GM18858 (cell line): ENCODE results near the gene CMSS1.
"Not testable (repeated sequence)": the region's sequence is repeated elsewhere in the genome, so short reads cannot be mapped to it uniquely, and the experiment has no call there.

Source experiments
- ATAC-seq: cut with Tn5 transposase; IDR thresholded peaks from one replicate; pipeline ENCODE4 v1.9.1; 2021; ENCODE audit not compliant: unreplicated experiment

CMSS1 gene

GRCh38 chr3:99817047-99817436, 620 bp upstream of the CMSS1 start:
- no peak for ATAC-seq

- no peak for ATAC-seq
These were observed 1.2 kb downstream of the CMSS1 start for GRCh38 chr3:99818818-99819217.

GRCh38 chr3:99823723-99824711, 6.4 kb downstream of the CMSS1 start:
- no peak for ATAC-seq

- no peak for ATAC-seq
These were observed 7.5 kb downstream of the CMSS1 start for GRCh38 chr3:99825004-99825640.

- no peak for ATAC-seq
These were observed 12.2 kb downstream of the CMSS1 start for GRCh38 chr3:99829844-99830243.

- no peak for ATAC-seq
These were observed 16.0 kb downstream of the CMSS1 start for GRCh38 chr3:99833617-99834205.

- no peak for ATAC-seq
These were observed 16.7 kb downstream of the CMSS1 start for GRCh38 chr3:99834211-99834957.

DNA sequence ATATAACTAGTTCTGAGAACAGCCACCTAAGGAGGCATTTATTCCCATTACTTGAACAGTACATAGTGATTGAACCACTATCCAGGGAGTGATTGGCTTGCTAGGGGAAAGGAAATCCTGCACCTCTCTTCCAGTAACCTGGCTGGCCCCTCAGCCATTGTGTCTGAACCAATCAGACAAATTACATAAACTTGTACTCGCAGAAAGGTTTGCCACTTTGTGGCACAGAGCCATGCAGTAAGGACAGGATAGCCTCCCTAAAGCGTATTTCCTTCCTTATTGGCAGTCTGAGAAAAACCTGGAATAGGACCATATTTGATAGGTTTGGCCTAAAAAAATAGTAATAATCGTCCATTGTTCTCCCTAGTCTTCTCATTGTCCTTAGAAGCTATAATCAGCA, 19.0 kb downstream of the CMSS1 start:
- no peak for ATAC-seq

GRCh38 chr3:99837715-99838114, 20.1 kb downstream of the CMSS1 start:
- ATAC-seq, result no peak

- ATAC-seq, result no peak
These were observed 21.1 kb downstream of the CMSS1 start for GRCh38 chr3:99838755-99839154.

GRCh38 chr3:99839613-99840012, 22.0 kb downstream of the CMSS1 start:
- ATAC-seq, result no peak

DNA sequence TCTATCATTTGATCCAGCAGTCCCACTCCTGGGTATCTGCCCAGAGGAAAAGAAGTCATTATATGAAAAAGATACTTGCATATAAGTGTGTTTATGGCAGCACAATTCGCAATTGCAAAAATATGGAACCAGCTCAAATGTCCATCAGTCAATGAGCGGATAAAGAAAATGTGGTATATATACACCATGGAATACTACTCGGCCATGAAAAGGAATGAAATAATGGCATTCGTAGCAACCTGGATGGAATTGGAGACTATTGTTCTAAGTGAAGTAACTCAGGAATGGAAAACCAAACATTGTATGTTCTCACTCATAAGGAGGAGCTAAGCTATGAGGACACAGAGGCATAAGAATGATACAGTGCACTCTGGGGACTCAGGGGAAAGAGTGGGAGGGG, 24.3 kb downstream of the CMSS1 start:
- ATAC-seq, result not testable (repeated sequence)

- no peak for ATAC-seq
These were observed 25.3 kb downstream of the CMSS1 start for GRCh38 chr3:99842826-99843589.

DNA sequence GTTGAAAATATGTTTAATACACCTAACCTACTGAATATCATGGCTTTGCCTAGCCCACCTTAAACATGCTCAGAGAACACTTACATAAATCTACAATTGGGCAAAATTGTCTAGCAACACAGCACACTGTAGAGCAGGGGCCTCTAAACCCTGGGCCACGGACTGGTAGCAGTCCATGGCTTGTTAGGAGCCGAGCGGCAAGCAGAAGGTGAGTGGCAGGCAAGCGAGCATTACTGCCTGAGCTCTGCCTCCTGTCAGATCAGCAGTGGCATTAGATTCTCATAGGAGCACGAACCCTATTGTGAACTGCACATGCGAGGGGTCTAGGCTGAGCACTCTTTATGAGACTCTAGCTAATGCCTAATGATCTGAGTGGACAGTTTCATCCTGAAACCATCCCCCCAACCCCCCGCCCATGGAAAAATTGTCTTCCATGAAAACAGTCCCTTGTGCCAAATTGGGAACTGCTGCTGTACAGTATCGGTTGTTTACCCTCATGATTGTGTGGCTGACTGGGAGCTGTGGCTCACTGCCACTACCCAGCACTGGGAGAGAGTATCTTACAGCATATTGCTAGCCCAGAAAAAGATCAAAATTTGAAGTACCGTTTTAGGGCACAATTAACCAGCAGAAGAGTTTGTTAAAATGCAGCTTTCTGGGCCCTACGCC, 26.1 kb downstream of the CMSS1 start:
- ATAC-seq, result no peak

GRCh38 chr3:99845331-99845730, 27.7 kb downstream of the CMSS1 start:
- ATAC-seq, result no peak

- ATAC-seq, result no peak
These were observed 28.3 kb downstream of the CMSS1 start for GRCh38 chr3:99845999-99846398.

DNA sequence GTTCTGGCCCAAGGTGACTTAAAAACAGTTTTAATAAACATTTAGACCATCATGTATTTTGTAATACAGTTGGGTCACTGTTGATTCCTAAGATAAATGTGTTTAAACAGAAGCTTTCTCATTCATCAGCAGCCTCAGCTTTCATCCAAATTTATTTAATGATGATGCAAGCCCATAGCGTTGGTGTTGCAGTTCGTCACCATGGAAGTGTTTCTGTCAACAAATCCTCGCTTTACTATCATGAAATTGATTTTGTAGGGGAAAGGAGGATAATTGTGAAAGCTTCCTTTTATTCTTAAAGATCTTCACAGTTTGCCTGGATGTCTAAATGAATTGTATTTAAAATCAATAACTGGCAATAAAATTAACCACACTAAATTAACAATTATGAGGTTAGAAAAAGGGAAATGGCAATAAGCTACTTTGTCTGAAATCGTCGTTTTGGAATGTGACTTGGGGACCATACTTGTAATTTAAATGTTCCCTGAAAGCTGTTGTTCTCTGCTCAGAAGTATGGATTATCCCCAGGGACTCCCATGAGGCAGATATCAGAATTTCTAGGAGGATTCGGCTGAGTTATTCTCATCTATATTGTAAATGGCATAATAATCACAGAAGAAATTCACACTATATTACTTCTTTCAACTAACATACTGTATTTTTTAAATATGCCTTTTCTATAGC, 29.0 kb downstream of the CMSS1 start:
- ATAC-seq, result no peak

DNA sequence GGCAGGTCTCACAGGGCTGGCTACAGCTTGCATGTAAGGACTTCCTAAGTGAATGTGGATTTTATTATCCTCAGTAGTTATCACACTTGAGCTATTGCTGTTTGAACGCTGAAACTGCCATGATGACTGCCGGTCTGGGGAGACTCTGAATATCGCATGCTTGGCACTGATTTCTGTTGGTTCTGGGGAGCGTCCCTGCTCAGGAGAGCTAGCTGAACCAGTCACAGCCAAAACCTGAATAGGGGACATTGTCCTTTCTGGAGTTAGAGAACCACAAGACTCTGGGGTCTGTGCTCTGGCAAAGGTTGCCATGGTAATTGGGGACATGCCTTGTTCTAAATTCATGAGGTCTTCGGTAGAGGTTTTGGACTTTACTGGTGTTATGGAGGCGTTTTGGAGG, 30.8 kb downstream of the CMSS1 start:
- ATAC-seq, result no peak

GRCh38 chr3:99850608-99851007, 32.9 kb downstream of the CMSS1 start:
- no peak for ATAC-seq
